PC-9 (cell line): ENCODE results near the gene PRKD1. TPM values are rescaled to one million over a fixed set of nuclear protein-coding genes. Genes with fewer than 3 reads are reported as not detected.
A peak's percentile ranks its signal among the peaks of the same experiment; 100 is the strongest.

Experiments
- BruUV-seq: library from RNA; stranded (reverse); fragments of 400-500 nt; replicated peaks from 2 replicates; lab custom pipeline; 2021; lab: Mats Ljungman, UMichigan
- CTCF ChIA-PET: fragments of 300-600 bp; sonication (Branson Sonifier 250); formaldehyde crosslinking; loops from one replicate; lab custom pipeline; 2022; ENCODE audit warnings: antibody characterized with exemption; lab: Charles Lee
- POLR2A ChIA-PET: fragments of 300-600 bp; sonication (Branson Sonifier 250); formaldehyde crosslinking; loops from one replicate; lab custom pipeline; 2022; ENCODE audit warnings: antibody characterized with exemption; ENCODE audit not compliant: unreplicated experiment; lab: Charles Lee
- DNase-seq, 2 experiments: peaks; one replicate each; pipeline versions ENCODE4 v3.0.0 to v3.0.0-alpha.2; 2015 to 2022; ENCODE audit warnings: mixed read lengths in 1 of 2
- H2AFZ ChIP-seq: fragments of 200-600 bp; sonication (generic); 2 replicates; pipeline ENCODE4 v1.8.1; 2017; ENCODE audit warnings: antibody characterized with exemption
- H3F3A ChIP-seq: fragments of 200-600 bp; sonication (generic); 2 replicates; pipeline ENCODE4 v1.8.1; 2017; ENCODE audit warnings: antibody characterized with exemption, mild to moderate bottlenecking, low read depth; ENCODE audit not compliant: insufficient read depth
- H3K27ac ChIP-seq: fragments of 200-600 bp; sonication (generic); 2 replicates; pipeline ENCODE4 v1.6.1; 2016; ENCODE audit warnings: mixed run types
- H3K27me3 ChIP-seq: fragments of 200-600 bp; sonication (generic); 2 replicates; pipeline ENCODE4 v1.6.1; 2016; ENCODE audit warnings: low read depth, mixed run types; ENCODE audit not compliant: insufficient read depth
- H3K36me3 ChIP-seq: fragments of 200-600 bp; sonication (generic); 2 replicates; pipeline ENCODE4 v1.6.1; 2016; ENCODE audit warnings: low read depth, mixed run types
- H3K4me1 ChIP-seq: fragments of 200-600 bp; sonication (generic); replicated peaks from 2 replicates; pipeline ENCODE4 v1.6.1; 2016; ENCODE audit warnings: mixed run types; ENCODE audit not compliant: insufficient read depth
- H3K4me2 ChIP-seq: fragments of 200-600 bp; sonication (generic); 2 replicates; pipeline ENCODE4 v1.6.1; 2017; ENCODE audit warnings: mixed run types
- H3K4me3 ChIP-seq: fragments of 200-600 bp; sonication (generic); 2 replicates; pipeline ENCODE4 v1.6.1; 2016; ENCODE audit warnings: mixed run types
- H3K79me2 ChIP-seq: fragments of 200-600 bp; sonication (generic); 2 replicates; pipeline ENCODE4 v1.6.1; 2017; ENCODE audit warnings: low read depth, mixed run types
- H3K9me2 ChIP-seq: fragments of 200-600 bp; sonication (generic); 2 replicates; pipeline ENCODE4 v1.8.1; 2017; ENCODE audit warnings: mild to moderate bottlenecking; ENCODE audit not compliant: insufficient read depth
- H3K9me3 ChIP-seq: fragments of 200-600 bp; sonication (generic); 2 replicates; pipeline ENCODE4 v1.8.1; 2016; ENCODE audit warnings: low read depth; ENCODE audit not compliant: insufficient read depth
- H4K20me1 ChIP-seq: fragments of 200-600 bp; sonication (generic); 2 replicates; pipeline ENCODE4 v1.8.1; 2017; ENCODE audit not compliant: insufficient read depth
- EZH2 ChIP-seq: fragments of 200-600 bp; sonication (generic); IDR thresholded peaks from 2 replicates; pipeline ENCODE4 v1.8.0; 2017; ENCODE audit warnings: antibody characterized with exemption, low read depth
- intact Hi-C: fragments of 100-400 bp; cut with micrococcal nuclease; formaldehyde crosslinking; loops from one replicate; pipeline ENCODE4 v1.10.0; 2022; ENCODE audit not compliant: unreplicated experiment
- total RNA-seq: library from RNA; stranded (reverse); gene quantifications from 2 replicates; pipeline ENCODE4 v1.2.3, GENCODE V29; 2021
- TF ChIP-seq, protein P1 (sequence below): fragments of 200-600 bp; sonication (generic); conservative IDR thresholded peaks from 2 replicates; pipeline ENCODE4 v1.6.1; 2017; ENCODE audit warnings: mixed run types, antibody characterized with exemption, mild to moderate bottlenecking, moderate library complexity

The PRKD1 gene
- total RNA-seq, 1 experiment from 2014 or later = 0.98 TPM

DNA sequence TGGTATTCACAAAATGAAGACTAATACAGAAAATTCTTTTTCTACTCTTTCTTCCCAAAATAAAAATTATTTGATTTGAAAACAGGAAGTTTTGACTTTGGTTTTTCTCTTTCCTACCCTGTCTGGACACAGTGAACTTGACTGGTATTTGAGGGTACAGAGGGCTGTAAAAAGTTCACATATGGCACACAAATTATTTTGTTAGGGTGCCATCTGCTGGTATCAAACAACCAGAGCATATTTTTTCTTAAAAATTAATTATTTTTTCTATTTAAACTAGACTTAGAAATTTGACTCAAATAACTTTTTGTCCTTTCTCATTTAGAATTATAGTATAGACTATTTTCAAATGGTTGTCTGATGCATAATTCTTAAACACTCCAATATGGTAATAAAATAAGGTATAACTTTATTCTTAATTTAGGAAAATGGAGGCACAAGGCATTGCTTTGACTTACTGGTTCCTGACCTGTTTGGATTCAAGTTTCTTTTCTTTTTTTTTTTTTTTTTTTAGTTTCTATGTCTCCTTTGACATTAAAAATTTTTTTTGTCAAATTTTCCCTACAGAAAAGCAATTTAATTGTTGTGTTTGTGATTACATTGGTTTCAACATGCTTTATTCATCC lies 390.6 kb downstream of the PRKD1 start:
- ChIA-PET CTCF (no interaction called here), POLR2A (no interaction called here)
- H2AFZ ChIP-seq = no peak overlapping the region
- no peaks in the 10 kb centered on the region for H3K9me2 ChIP-seq
- no peak for DNase-seq
- no peaks in the 10 kb centered on the region for H3F3A ChIP-seq
- H3K79me2 ChIP-seq = no peaks in the 10 kb centered on the region
- no peaks in the 10 kb centered on the region for H3K9me3 ChIP-seq
- intact Hi-C loops = no loop called here
- H4K20me1 ChIP-seq = no peaks in the 10 kb centered on the region
- H3K27ac ChIP-seq = no peak overlapping the region
- no peak overlapping the region for H3K4me3 ChIP-seq
- TF ChIP-seq, protein P1, sequence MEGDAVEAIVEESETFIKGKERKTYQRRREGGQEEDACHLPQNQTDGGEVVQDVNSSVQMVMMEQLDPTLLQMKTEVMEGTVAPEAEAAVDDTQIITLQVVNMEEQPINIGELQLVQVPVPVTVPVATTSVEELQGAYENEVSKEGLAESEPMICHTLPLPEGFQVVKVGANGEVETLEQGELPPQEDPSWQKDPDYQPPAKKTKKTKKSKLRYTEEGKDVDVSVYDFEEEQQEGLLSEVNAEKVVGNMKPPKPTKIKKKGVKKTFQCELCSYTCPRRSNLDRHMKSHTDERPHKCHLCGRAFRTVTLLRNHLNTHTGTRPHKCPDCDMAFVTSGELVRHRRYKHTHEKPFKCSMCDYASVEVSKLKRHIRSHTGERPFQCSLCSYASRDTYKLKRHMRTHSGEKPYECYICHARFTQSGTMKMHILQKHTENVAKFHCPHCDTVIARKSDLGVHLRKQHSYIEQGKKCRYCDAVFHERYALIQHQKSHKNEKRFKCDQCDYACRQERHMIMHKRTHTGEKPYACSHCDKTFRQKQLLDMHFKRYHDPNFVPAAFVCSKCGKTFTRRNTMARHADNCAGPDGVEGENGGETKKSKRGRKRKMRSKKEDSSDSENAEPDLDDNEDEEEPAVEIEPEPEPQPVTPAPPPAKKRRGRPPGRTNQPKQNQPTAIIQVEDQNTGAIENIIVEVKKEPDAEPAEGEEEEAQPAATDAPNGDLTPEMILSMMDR = peak; percentile 63
- no peak for TF ChIP-seq EZH2
- no peaks in the 10 kb centered on the region for H3K36me3 ChIP-seq
- H3K4me1 ChIP-seq = no peaks in the 10 kb centered on the region
- BruUV-seq = no TSS peak
- no peak overlapping the region for H3K4me2 ChIP-seq
- H3K27me3 ChIP-seq = no peaks in the 10 kb centered on the region

DNA sequence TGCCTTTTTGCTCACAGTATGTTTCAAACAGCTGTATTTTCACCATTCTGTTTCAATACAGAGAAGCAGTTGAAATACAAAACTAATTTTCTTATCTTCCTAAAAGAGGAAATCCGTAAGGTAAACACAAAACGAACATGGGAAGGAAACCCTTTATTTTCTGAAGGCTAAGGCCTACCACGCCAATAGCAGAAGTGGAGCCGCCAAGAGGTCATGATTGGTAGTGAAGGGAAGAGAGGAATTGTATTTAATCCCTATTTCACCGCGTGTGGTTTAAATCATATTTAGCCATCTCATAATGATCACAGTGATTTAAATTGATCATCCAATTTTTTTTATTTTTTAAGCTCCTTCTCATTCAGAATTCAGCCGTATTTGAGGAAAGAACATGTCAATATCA lies 398.2 kb downstream of the PRKD1 start:
- Histone ChIP-seq H3K36me3 (no peaks in the 10 kb centered on the region), H3K79me2 (no peaks in the 10 kb centered on the region), H3K27me3 (no peaks in the 10 kb centered on the region), H3K4me1 (no peaks in the 10 kb centered on the region), H3K4me2 (no peak overlapping the region), H3K27ac (no peak overlapping the region), H3K9me3 (no peaks in the 10 kb centered on the region), H3K4me3 (no peak overlapping the region), H2AFZ (no peak overlapping the region), H3F3A (no peaks in the 10 kb centered on the region), H4K20me1 (no peaks in the 10 kb centered on the region), H3K9me2 (no peaks in the 10 kb centered on the region)
- CTCF ChIA-PET = no interaction called here
- TF ChIP-seq, protein P1 = 0 out of 2 replicates have a peak, but pooled peaks have one; percentile 29
- no peak for TF ChIP-seq EZH2
- no peak for DNase-seq
- BruUV-seq = no TSS peak
- POLR2A ChIA-PET = no interaction called here
- intact Hi-C loops = loop anchor here (10.0 kb wide), 1 partner anchor 505 kb away; no protein-coding TSS in a partner anchor

DNA sequence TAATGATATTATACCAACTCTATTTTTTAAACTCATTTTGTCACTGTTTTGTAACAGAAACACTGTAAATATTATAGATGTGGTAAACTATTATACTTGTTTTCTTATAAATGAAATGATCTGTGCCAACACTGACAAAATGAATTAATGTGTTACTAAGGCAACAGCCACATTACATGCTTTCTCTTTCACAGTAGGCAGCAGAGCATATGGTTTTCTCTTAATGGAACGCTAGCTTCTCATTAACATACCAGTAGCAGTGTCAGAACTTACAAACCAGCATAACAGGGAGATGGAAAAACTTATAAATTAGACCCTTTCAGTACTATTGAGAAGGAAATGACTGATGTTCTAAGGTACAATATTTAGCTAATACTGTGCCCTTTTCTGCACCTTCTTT lies 398.8 kb downstream of the PRKD1 start:
- ChIA-PET POLR2A (no interaction called here), CTCF (no interaction called here)
- Histone ChIP-seq H4K20me1 (no peaks in the 10 kb centered on the region), H3K27me3 (no peaks in the 10 kb centered on the region), H3K4me2 (no peak overlapping the region), H3K27ac (no peak overlapping the region), H3K9me2 (no peaks in the 10 kb centered on the region), H3F3A (no peaks in the 10 kb centered on the region), H3K79me2 (no peaks in the 10 kb centered on the region), H3K4me1 (no peaks in the 10 kb centered on the region), H2AFZ (no peak overlapping the region), H3K9me3 (no peaks in the 10 kb centered on the region), H3K36me3 (no peaks in the 10 kb centered on the region), H3K4me3 (no peak overlapping the region)
- intact Hi-C loops = loop anchor here (10.0 kb wide), 1 partner anchor 504 kb away; no protein-coding TSS in a partner anchor
- DNase-seq = no peak
- no TSS peak for BruUV-seq
- TF ChIP-seq, protein P1 = no peak
- no peak for TF ChIP-seq EZH2
